Ureter (tissue), 1 donor: Measurements from ENCODE around the gene EREG. TPM values are rescaled to one million over a fixed set of nuclear protein-coding genes. Genes with fewer than 3 reads are reported as not detected.

Experiments used
- DNase-seq: peaks from one replicate; pipeline ENCODE4 v3.0.0-alpha.2; 2020; ENCODE audit warnings: low spot score
- total RNA-seq: library from RNA; stranded (reverse); gene quantifications from one replicate; pipeline ENCODE4 v1.2.4, GENCODE V29; 2023
- donor health status: DM: yes; HTN: yes; CAD: no.

EREG gene
- total RNA-seq, 1 donor from 2014 or later, result 0.65 TPM

GRCh38 chr4:74344031-74344430 is 20.9 kb upstream of the EREG start:
- DNase-seq, result no peak

DNA sequence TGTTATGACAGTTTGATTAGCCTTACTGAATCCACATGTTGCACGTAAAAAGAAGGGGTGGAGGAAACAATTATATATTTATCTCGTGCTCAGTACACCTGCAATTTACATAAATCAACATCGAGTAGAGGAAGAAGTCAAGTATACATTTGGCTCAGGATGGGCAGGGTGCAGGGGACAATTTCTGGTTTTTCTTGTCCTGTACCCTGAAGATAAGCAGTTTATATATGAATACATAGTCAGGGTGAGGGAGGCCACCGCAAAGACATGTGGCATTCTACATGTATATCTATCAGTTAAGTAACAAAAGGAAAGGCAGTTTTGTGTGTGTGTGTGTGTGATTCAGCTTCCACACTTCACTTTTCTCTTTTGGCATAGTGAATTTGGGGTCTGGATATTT is 11.1 kb upstream of the EREG start:
- DNase-seq, result no peak

DNA sequence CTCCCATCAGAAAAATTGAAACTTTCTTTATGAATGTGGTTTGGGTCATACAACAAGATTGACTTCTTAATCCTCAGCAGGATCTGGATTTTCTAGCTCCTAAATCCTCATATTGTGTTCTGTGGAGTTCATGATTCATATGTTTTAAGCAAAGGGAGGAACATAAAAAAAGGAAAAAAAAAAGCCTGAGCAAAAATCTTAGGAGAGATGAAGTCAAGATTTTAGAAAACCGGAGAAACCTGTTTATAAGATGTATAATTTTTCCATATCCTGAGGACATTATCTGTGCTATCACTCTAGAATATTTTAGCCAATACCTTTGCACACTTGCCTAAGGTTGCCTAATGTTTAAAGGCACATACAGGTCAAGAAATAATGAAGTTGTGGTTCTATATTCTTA is 7.0 kb upstream of the EREG start:
- DNase-seq, result no peak

DNA sequence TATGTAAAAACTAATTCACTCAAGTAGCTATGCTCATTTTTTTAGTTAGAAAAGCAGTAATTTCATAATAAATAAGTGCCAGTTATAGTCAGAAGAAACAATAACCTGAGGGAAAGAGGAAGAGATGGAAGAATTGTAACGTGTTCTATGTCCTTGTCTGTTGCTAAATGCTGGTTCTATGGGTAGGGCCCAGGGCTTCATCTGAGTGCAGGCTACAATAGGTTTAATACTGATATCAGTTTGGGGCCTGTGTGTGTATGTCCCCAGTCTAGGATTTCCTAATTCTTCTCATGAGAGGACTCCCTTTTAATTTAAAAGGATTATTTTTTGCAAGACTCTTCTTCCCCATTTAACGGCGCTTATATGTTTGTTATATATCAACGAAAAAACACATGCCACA is 3.3 kb upstream of the EREG start:
- no peak for DNase-seq

GRCh38 chr4:74362347-74362746 is 2.6 kb upstream of the EREG start:
- no peak for DNase-seq

DNA sequence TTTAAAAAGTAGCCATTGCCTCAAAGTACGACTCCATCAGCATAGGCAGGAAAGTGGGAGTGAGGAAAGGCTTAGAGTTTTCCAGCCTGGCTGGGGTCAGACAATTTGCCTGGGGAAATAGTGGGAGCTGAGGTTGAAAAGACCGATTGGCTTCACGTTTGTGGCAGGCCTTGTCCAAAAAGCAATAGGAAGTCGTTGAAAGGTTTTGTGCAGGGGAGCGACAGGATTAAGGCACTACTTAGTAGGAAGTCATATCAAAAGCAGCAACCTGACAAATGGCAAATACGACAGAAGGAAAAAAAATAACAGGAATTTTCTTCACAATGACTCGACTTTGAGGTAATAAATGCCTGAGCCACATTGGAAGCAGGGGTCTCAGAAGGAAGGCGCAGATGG is 691 bp upstream of the EREG start:
- no peak for DNase-seq

- DNase-seq, result no peak
Observed at GRCh38 chr4:74365761-74366160, 816 bp downstream of the EREG start.

DNA sequence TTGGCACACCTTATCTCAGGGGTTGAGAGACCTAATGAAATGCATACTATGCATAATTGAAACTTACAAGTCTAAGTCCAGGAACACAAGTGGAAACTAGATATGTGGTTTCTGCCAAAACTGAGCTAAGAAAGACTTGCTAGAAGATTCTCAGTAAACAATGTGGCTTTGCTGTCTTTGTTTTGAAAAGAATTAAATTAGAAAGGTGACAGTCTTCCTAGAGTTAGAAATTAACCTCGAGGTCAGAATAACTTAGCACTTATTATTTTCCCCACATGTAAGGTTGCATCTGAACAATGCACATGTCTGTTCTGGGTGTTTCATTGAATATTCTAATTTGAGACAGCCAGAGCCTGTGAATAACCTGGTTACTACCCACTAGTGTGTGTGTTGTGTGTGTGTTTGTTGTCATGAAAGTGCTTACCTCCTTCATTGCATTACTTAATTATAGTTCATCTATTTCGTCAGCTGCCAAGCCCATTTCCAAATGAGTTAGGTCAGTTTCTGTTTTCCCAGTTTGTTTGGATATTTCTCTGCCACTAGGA is 1.5 kb downstream of the EREG start:
- no peak for DNase-seq

GRCh38 chr4:74367656-74368290 is 2.8 kb downstream of the EREG start:
- no peak for DNase-seq

DNA sequence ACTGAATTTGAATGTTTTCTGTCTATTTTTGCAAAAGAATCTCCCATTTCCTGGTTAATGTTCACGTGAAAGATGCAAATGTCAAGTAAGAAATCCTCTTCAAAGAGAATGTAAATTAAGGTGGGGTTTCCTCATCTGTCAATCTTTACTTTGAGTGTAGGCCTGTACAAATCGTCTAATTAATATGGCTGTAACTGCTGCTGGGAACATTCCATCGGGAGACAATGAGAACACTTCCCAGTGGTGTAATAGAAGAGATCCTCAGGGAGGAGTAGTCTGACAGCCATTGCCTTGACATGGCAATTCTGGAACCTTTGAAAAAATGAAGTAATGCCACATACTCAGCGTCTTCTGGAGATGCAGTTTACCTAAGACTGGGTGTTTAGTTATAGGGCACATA is 3.7 kb downstream of the EREG start:
- no peak for DNase-seq

DNA sequence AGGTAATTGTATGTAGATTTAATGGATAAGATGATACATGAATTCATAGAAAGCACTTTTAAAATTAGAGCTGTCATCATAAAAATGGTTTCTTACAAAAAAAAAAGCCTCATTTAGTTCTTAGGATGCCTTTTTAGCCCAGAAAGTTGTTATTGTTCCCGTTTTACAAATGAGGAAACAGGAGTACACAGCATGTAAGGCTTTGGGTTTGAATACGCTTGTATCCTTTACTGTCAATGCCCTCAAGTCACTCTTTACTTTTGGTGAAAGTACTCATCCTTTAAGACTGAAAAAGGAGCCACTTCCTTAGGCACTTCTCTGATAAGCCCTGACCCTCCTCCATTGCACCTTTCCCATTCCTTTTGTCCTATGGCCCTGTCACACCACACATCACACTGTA is 4.9 kb downstream of the EREG start:
- DNase-seq, result no peak

DNA sequence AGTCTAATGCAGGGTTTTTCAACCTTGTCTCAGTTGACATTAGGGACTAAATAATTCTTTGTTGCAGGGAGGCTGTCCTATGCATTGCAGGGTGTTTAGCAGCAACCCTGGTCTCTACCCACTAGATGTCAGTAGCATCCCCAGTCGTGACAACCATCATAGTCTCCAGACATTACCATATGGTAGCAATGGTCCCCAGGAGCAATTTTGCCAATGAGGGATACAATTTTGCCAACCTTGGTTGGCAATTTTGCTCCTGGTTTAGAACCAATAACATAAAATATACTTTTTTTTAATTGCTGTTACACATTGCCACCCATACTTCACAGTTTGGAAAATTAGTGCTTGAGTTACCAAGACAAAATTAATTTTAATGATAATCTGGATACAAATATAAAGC is 6.0 kb downstream of the EREG start:
- no peak for DNase-seq

DNA sequence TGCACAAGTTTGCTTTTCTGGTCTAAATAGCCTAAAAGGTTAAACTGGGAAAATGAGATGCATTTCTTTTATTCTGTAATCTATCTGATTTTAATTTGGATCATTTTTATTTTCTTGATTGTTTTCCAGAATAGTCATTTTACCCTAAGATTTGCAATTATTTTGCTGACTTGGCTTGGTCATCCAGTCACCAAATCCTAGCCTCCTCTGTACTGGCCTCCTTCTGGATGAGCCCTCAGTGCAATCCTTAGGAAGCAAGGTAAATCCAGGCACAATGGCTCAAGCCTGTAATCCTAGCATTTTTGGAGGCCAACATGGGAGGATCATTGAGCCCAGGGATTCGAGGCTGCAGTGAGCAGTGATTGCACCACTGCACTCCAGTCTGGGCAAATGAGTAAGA is 9.2 kb downstream of the EREG start:
- DNase-seq, result no peak

- peak; percentile 53 for DNase-seq
Observed at GRCh38 chr4:74374561-74375327, 9.8 kb downstream of the EREG start.

GRCh38 chr4:74375824-74376426 is 11.0 kb downstream of the EREG start:
- no peak for DNase-seq

GRCh38 chr4:74376888-74377483 is 12.0 kb downstream of the EREG start:
- no peak for DNase-seq

GRCh38 chr4:74377714-74378113 is 12.8 kb downstream of the EREG start:
- DNase-seq, result no peak

- no peak for DNase-seq
Observed at GRCh38 chr4:74378573-74378972, 13.6 kb downstream of the EREG start.

DNA sequence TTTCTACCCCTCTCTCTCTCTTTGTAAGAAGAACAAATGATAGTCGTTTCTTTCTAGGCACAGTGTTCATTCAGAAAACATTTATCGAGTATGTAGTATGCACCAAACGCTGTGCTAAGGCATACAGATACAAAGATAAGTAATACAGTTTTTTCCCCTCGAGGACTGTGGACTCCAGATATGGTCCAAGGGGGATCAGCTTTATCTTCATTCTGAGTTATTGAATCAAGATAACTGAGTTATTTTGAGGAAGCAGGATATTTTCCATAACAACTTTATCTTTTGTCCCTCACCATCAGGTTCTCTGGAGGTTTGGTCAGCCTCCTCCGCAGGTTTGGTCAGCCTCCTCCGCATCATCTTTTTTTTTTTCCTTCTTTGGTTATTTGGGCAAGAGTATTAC is 15.0 kb downstream of the EREG start:
- DNase-seq, result no peak

DNA sequence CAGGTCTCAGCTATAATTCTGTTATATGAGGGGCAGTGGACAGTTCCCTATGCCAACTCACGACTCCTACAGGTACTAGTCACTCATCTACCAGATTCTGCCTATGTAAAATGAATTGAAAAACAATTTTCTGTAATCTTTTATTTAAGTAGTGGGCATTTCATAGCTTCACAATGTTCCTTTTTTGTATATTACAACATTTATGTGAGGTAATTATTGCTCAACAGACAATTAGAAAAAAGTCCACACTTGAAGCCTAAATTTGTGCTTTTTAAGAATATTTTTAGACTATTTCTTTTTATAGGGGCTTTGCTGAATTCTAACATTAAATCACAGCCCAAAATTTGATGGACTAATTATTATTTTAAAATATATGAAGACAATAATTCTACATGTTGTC is 20.4 kb downstream of the EREG start:
- DNase-seq, result no peak

- DNase-seq, result no peak
Observed at GRCh38 chr4:74386159-74386558, 21.2 kb downstream of the EREG start.

GRCh38 chr4:74387790-74388189 is 22.8 kb downstream of the EREG start:
- no peak for DNase-seq

DNA sequence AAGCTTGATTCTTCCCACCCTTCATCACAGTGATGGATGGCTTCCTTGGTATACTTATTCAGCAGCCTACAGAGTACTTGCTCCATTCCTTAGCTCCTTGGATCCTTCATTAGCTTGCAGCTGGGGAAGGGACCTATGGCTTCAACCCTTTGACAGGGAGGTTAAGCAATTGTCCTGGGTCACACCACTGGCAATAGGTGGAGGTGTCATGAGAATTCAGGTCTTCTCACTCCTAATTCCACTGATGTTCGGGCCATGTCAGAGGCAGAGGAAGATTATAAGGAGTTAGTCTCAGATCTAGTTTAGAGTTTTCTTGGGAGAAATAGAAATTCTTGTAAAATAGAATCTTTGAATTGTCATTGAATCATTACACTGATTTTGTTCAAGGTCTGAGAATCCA is 24.5 kb downstream of the EREG start:
- DNase-seq, result no peak
